T-helper 17 cell (primary cell): ENCODE measurements around the gene TMEFF1. TPM values are rescaled to one million over a fixed set of nuclear protein-coding genes. Genes with fewer than 3 reads are reported as not detected.
"Not testable (repeated sequence)": the region's sequence is repeated elsewhere in the genome, so short reads cannot be mapped to it uniquely, and the experiment has no call there.

Source experiments
- ATAC-seq: fragments of 150-1000 bp; cut with Tn5 transposase; 2 replicates; pipeline ENCODE4 v1.10.0; 2021; ENCODE audit warnings: mild to moderate bottlenecking, moderate library complexity
- DNase-seq, 3 donors: peaks; one replicate each; pipeline versions ENCODE4 v3.0.0 to v3.0.0-alpha.2; 2020 to 2021
- H3K9me3 ChIP-seq: one replicate; pipeline ENCODE4 v1.7.0; 2013; ENCODE audit warnings: low read length, mild to moderate bottlenecking; ENCODE audit not compliant: control insufficient read depth, poor library complexity, severe bottlenecking
- H3K27ac Mint-ChIP-seq: one replicate; pipeline ENCODE4 v1.8.0; 2022; ENCODE audit warnings: mild to moderate bottlenecking, moderate library complexity, mixed read lengths
- H3K27me3 Mint-ChIP-seq: one replicate; pipeline ENCODE4 v1.8.0; 2022; ENCODE audit warnings: mixed read lengths
- H3K36me3 Mint-ChIP-seq: one replicate; pipeline ENCODE4 v1.8.0; 2022; ENCODE audit warnings: low read depth, mixed read lengths
- H3K4me1 Mint-ChIP-seq: one replicate; pipeline ENCODE4 v1.8.0; 2022; ENCODE audit warnings: mild to moderate bottlenecking, mixed read lengths
- H3K4me3 Mint-ChIP-seq: one replicate; pipeline ENCODE4 v1.8.0; 2022; ENCODE audit warnings: mild to moderate bottlenecking, moderate library complexity, mixed read lengths
- total RNA-seq, 4 donors: library from RNA in 2 of 4; stranded (reverse) in 2 of 4; gene quantifications; one replicate each; pipeline ENCODE4 v1.2.3 and lab custom pipeline; 2022 to 2026

TMEFF1 gene
- total RNA-seq, 2 donors from 2014 or later: not detected

DNA sequence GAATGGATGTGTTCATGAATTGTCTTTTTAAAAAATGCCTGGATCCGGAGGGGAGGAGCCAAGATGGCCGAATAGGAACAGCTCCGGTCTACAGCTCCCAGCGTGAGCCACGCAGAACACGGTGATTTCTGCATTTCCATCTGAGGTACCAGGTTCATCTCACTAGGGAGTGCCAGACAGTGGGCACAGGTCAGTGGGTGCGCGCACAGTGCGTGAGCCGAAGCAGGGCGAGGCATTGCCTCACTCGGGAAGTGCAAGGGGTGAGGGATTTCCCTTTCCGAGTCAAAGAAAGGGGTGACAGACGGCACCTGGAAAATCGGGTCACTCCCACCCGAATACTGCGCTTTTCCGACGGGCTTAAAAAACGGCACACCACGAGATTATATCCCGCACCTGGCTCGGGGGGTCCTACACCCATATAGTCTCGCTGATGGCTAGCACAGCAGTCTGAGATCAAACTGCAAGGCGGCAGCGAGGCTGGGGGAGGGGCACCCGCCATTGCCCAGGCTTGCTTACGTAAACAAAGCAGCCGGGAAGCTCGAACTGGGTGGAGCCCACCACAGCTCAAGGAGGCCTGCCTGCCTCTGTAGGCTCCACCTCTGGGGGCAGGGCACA is 54.3 kb downstream of the TMEFF1 start:
- H3K4me3 Mint-ChIP-seq, H3K27me3 Mint-ChIP-seq, H3K4me1 Mint-ChIP-seq, H3K9me3 ChIP-seq, H3K27ac Mint-ChIP-seq, ATAC-seq, H3K36me3 Mint-ChIP-seq, DNase-seq: not testable (repeated sequence)

DNA sequence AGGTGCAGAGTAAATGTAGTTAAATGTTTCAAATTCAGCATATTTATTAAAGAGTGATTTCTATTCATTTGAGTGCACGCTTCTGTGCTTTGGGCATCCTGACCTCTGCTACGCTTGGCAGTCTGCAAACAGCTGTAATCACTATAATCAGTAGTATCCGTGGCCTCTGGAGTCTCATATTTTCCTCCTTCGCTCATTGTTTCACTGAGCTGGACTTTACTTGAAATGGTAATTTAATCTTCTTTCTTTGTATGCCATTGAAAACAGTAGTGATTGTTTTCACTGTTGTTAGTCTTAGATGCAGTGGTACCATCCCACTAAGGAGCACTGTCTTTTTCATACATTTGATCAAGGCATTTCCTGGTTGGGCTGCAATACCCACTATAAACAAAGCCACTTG is 61.5 kb downstream of the TMEFF1 start:
- no peak for ATAC-seq
- no peak overlapping the region for H3K4me3 Mint-ChIP-seq
- DNase-seq: no peak
- no peak overlapping the region for H3K27ac Mint-ChIP-seq
- H3K36me3 Mint-ChIP-seq: no peaks in the 10 kb centered on the region
- H3K27me3 Mint-ChIP-seq: no peaks in the 10 kb centered on the region
- no peaks in the 10 kb centered on the region for H3K9me3 ChIP-seq
- peaks cover 2% of the 10 kb centered on the region for H3K4me1 Mint-ChIP-seq

DNA sequence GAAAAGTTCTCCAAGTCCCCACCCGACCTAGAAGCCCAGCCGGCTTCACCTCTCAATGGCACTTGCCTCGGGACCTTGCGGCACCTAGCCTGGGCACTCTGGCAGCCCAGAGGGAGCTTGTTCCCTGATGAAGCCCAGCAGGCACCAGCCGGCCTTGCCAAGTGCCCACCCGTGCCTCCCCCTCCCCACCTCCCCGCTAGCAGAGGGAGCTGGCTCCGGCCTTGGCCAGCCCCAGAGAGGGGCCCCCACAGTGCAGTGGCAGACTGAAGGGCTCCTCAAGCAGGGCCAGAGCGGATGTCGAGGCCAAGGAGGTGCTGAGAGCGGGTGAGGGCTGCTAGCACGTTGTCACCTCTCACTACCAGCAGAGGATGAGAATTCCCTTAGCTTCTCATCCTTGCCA is 67.4 kb downstream of the TMEFF1 start:
- peaks cover 2% of the 10 kb centered on the region for H3K4me1 Mint-ChIP-seq
- H3K36me3 Mint-ChIP-seq: peaks cover 2% of the 10 kb centered on the region
- H3K4me3 Mint-ChIP-seq: no peak overlapping the region
- H3K27ac Mint-ChIP-seq: no peak overlapping the region
- H3K27me3 Mint-ChIP-seq: no peaks in the 10 kb centered on the region
- DNase-seq (no peak), ATAC-seq (no peak)
- H3K9me3 ChIP-seq: no peaks in the 10 kb centered on the region

DNA sequence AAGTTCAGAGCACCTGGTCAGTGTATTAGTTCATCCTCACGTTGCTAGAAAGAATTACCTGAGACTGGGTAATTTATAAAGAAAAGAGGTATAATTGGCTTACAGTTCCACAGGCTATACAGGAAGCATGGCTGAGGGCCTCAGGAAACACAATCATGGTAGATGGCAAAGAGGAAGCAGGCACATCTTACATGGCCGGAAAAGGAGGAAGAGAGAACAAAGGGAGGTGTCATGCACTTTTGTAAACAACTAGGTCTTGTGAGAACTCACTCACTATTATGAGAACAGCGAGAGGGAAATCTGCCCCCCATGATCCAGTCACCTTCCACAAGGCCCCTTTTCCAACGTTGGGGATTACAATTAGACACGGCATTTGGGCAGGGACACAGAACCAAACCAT is 76.1 kb downstream of the TMEFF1 start:
- ATAC-seq (no peak), DNase-seq (no peak)
- H3K27ac Mint-ChIP-seq: no peak overlapping the region
- no peak overlapping the region for H3K4me3 Mint-ChIP-seq
- H3K9me3 ChIP-seq: no peaks in the 10 kb centered on the region
- no peaks in the 10 kb centered on the region for H3K27me3 Mint-ChIP-seq
- H3K36me3 Mint-ChIP-seq: peaks cover 3% of the 10 kb centered on the region
- no peaks in the 10 kb centered on the region for H3K4me1 Mint-ChIP-seq

DNA sequence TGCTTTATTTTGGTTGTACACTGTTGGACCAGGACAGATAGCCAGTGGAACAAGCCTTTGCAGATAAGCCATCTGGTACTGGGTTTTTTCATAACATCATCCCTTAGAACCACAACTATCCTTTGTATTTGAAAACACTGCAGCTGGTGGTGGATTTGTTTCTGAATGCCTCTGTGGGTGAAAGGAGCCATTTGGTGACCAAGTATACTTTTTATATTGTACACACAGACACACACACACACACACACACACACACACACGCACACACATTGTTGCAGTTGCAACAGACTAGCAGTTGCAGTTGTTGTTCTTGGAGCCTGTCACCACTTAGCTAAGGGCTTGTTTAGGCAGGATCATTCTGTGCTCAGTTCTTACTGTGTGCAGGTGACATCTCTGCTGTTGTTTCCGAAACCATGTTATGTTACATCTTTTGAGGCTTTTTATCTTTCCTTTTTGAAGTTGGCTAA is 82.0 kb downstream of the TMEFF1 start:
- H3K27ac Mint-ChIP-seq: no peak overlapping the region
- H3K4me3 Mint-ChIP-seq: no peak overlapping the region
- ATAC-seq: no peak
- no peaks in the 10 kb centered on the region for H3K9me3 ChIP-seq
- H3K4me1 Mint-ChIP-seq: no peaks in the 10 kb centered on the region
- H3K27me3 Mint-ChIP-seq: no peaks in the 10 kb centered on the region
- no peak for DNase-seq
- no peaks in the 10 kb centered on the region for H3K36me3 Mint-ChIP-seq

DNA sequence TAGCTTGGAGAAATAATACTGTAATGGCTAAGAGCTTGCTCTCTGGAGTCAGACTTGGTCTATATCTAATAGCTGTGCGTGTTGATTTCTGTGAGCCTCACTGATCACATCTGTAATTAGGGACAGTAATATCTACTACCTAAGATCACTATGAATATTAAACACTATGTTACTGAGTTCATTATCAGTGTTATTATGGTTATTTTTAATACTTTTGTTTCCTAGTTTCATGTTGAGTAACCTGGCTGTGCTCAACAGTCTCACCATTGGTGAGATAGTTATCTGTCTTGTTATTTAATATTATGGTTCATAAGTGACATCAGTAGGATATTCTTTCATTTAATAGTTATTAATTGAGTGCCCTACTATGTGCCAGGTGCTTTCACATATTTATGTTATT is 82.5 kb downstream of the TMEFF1 start:
- H3K9me3 ChIP-seq: no peaks in the 10 kb centered on the region
- H3K4me1 Mint-ChIP-seq: no peaks in the 10 kb centered on the region
- H3K36me3 Mint-ChIP-seq: no peaks in the 10 kb centered on the region
- no peak for ATAC-seq
- H3K4me3 Mint-ChIP-seq: no peak overlapping the region
- no peak for DNase-seq
- H3K27me3 Mint-ChIP-seq: no peaks in the 10 kb centered on the region
- H3K27ac Mint-ChIP-seq: no peak overlapping the region

DNA sequence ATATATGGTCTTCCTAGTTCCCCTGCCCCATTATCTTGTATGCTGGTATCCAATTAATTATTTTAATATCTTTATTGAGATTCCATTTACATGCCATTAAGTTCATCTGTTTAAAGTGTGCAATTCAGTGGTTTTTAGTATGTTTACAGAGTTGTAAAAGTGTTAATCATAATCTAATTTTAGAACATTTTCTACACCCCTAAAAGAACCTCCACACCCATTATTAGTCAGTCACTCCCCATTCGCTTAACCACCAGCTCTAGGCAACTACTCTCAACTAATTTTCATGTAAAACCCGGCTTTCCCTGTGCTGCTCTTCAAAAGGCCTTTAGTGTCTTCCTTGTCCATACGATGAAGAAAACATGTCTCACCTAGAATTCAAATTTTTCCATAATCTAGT is 84.1 kb downstream of the TMEFF1 start:
- Mint-ChIP-seq H3K36me3 (no peaks in the 10 kb centered on the region), H3K27me3 (no peaks in the 10 kb centered on the region), H3K4me1 (no peaks in the 10 kb centered on the region), H3K4me3 (no peak overlapping the region), H3K27ac (no peak overlapping the region)
- DNase-seq (no peak), ATAC-seq (no peak)
- no peaks in the 10 kb centered on the region for H3K9me3 ChIP-seq

DNA sequence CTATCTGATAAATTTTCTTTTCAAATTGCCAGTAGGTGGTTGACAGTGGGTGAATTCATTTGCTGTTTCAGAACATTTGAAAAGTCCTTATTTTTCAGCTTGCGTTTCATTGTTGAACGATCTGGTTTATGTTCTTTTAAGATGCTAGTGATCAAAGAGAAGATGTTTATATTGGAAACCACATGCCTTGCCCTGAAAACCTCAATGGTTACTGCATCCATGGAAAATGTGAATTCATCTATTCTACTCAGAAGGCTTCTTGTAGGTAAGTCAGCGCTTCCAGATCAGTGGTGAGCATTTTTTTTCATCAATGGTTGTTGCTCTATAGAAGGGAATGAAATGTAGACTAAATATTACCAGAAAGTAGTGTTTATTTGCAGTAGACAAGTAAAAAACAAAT is 88.3 kb downstream of the TMEFF1 start:
- DNase-seq: no peak
- Mint-ChIP-seq H3K36me3 (no peaks in the 10 kb centered on the region), H3K27ac (no peak overlapping the region), H3K4me1 (no peaks in the 10 kb centered on the region), H3K27me3 (no peaks in the 10 kb centered on the region), H3K4me3 (no peak overlapping the region)
- no peak for ATAC-seq
- H3K9me3 ChIP-seq: no peaks in the 10 kb centered on the region

DNA sequence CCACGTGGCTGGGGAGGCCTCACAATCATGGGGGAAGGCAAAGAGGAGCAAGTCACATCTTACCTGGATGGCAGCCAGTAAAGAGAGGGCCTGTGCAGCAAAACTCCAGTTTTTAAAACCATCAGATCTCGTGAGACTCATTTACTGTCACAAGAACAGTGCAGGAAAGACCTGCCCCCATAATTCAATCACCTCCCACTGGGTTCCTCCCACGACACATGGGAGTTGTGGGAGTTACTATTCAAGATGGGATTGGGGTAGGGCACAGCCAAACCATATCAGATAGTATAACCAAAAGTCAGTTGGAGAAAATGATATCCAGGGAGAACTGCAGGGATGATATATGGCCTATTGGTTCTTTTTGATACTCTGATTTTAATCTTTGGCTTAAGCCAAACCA is 94.9 kb downstream of the TMEFF1 start:
- no peak overlapping the region for H3K4me3 Mint-ChIP-seq
- no peak for DNase-seq

DNA sequence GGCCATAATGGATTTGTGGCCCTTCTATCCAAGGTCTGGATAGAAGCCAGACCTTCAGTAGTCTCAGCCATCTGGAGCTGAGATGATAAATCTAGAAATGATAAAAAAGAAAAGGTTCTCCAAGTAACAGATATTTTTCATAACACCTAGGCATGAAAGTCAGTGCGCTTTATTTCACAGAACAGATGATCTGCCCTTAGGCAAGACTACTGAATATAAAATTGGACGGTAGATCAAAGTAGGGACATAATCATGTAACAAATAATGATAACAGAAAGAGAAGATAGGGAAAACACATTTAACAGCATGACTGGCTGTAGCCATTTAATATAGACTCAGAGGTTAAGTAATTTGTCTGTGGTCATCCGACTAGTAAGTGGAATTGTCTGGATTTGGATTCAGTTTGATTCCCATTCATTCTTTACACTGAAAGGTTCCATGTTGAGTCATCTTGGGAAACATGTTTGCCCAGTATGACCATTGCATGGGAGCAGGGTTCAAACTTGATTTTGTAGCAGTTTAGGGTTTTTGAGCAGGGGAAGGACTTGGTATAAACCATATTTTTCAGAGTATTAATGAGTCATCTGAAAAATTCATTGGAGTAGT is 100.8 kb downstream of the TMEFF1 start:
- no peaks in the 10 kb centered on the region for H3K9me3 ChIP-seq
- H3K36me3 Mint-ChIP-seq: peaks cover 2% of the 10 kb centered on the region
- no peaks in the 10 kb centered on the region for H3K4me1 Mint-ChIP-seq
- DNase-seq: no peak
- no peak overlapping the region for H3K4me3 Mint-ChIP-seq
- no peak for ATAC-seq
- no peaks in the 10 kb centered on the region for H3K27me3 Mint-ChIP-seq
- no peak overlapping the region for H3K27ac Mint-ChIP-seq

More for the DNA sequence above, 94.9 kb downstream of the TMEFF1 start:
- ATAC-seq: no peak
- no peak overlapping the region for H3K27ac Mint-ChIP-seq
- peaks cover 2% of the 10 kb centered on the region for H3K36me3 Mint-ChIP-seq
- no peaks in the 10 kb centered on the region for H3K4me1 Mint-ChIP-seq
- no peaks in the 10 kb centered on the region for H3K27me3 Mint-ChIP-seq
- H3K9me3 ChIP-seq: no peaks in the 10 kb centered on the region

DNA sequence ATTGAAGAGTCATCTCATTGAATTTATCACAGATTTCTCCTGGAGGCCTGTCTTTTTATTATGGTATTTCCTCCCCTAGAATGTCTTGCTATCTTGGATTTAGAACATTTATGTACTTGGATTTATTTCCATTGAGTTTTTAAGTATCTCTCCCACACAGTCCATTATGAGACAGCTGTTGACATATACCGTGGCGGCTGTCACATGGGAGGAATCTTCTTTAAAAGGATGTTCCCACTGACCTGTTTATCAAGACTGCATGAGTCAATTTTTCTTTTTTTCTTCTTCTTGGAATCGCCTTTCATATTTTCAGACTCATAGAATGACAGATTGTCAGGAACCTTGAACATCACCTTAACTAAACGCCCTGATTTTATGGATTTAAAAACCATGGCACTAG is 102.1 kb downstream of the TMEFF1 start:
- Mint-ChIP-seq H3K27me3 (no peaks in the 10 kb centered on the region), H3K4me3 (no peak overlapping the region), H3K27ac (no peak overlapping the region), H3K36me3 (no peaks in the 10 kb centered on the region), H3K4me1 (no peaks in the 10 kb centered on the region)
- H3K9me3 ChIP-seq: no peaks in the 10 kb centered on the region
- no peak for DNase-seq
- no peak for ATAC-seq

DNA sequence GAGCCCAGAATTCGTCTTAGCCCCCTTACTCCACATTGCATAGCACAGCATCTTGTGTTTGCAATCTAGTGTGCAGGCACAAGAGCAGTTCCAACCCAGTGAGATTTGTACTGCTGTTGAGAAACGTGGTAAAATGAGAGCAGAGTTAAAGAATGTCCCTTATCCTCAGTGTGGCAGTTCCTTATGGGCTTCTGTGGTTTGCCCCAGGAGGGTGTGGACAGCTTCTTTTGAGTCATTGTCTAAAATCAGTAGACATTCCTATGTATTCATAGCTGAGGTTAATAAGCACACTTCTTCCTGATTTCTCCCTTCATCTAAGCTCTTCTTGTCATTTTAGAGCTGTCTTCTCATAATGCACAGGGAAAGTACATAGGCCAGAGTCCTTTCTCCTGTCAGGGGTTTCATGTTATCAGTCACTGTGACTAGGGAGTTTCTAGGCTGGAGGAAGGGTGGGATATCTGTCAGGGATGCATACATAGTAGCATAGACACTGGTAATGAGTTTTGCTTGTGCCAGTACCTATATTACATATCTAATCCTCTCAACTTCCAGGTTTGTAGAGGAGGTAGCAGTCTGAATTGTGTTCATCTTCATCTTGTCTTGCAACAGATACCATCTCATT is 102.9 kb downstream of the TMEFF1 start:
- DNase-seq: no peak
- no peak for ATAC-seq
- Mint-ChIP-seq H3K36me3 (no peaks in the 10 kb centered on the region), H3K4me1 (no peaks in the 10 kb centered on the region), H3K27me3 (no peaks in the 10 kb centered on the region), H3K27ac (no peak overlapping the region), H3K4me3 (no peak overlapping the region)
- H3K9me3 ChIP-seq: no peaks in the 10 kb centered on the region

DNA sequence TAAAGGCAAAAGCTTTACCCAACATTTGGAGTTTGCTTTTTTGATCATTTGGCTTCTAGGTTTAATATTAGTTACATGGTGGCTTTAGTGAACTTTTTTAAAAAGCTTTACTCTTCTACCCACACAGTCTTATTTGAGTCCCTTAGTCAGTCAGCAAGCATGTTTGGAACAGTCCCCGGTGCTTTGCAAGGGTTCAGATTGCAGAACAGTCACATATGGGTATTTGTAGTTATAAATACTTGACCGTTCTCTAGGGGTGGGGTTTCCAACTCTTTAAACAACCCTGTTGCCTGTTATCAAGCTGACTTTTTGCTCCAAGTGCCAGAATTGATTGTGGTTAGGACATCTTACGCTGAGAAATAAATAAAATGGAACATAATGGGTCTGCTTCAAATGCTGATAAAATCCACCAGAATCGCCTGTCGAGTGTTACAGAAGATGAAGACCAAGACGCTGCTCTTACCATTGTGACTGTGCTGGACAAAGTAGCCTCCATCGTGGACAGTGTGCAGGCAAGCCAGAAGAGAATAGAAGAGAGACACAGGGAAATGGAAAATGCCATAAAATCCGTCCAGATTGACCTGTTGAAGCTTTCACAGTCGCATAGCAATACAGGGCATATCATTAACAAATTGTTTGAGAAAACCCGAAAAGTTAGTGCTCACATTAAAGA is 105.0 kb downstream of the TMEFF1 start, which contains the start of gene CAVIN4:
TSS of gene CAVIN4 (plus strand) at position 304 of the 673 bp plus-strand sequence. CDS start at position 369, 65 bp downstream.
- Mint-ChIP-seq H3K4me3 (no peak within 1 kb of the TSS), H3K27me3 (peaks cover 6% of the 10 kb centered on the region), H3K36me3 (no peaks in the 10 kb centered on the region), H3K27ac (no peak within 1 kb of the TSS), H3K4me1 (no peaks in the 10 kb centered on the region)
- no peaks in the 10 kb centered on the region for H3K9me3 ChIP-seq
- ATAC-seq: no peak
- DNase-seq: no peak
